ENCODE results near the gene TOM1L2.

TOM1L2 gene

GRCh38 chr17:17846003-17846402 lies 126.2 kb downstream of the TOM1L2 start:
- Histone ChIP-seq H3K27ac (no peak overlapping the region), H3K4me1 (ENCODE audit: low read depth, poor library complexity, severe bottlenecking) (peaks cover 36% of the 10 kb centered on the region), H3K4me2 (no peak overlapping the region), H3K36me3 (ENCODE audit: insufficient read depth) (no peaks in the 10 kb centered on the region), H2AFZ (ENCODE audit: low read depth) (no peak overlapping the region), H3K9ac (no peak overlapping the region), H3K4me3 (IDR thresholded peaks at IDR 0.05; ENCODE audit: insufficient read depth, low read depth, low read length) (no peak overlapping the region), H4K20me1 (ENCODE audit: insufficient read depth) (no peaks in the 10 kb centered on the region), H3K79me2 (ENCODE audit: insufficient read depth, low read depth) (no peaks in the 10 kb centered on the region), H3K27me3 (ENCODE audit: insufficient read depth, low read depth) (no peaks in the 10 kb centered on the region)
- TF ChIP-seq CTCF (conservative IDR thresholded peaks at IDR 0.05; ENCODE audit: low read depth, low read length), result no peak

- Histone ChIP-seq H3K27ac (no peak overlapping the region), H2AFZ (ENCODE audit: low read depth) (no peak overlapping the region), H3K4me2 (no peak overlapping the region), H3K4me1 (ENCODE audit: low read depth, poor library complexity, severe bottlenecking) (peaks cover 35% of the 10 kb centered on the region), H3K79me2 (ENCODE audit: insufficient read depth, low read depth) (no peaks in the 10 kb centered on the region), H3K36me3 (ENCODE audit: insufficient read depth) (no peaks in the 10 kb centered on the region), H3K27me3 (ENCODE audit: insufficient read depth, low read depth) (no peaks in the 10 kb centered on the region), H4K20me1 (ENCODE audit: insufficient read depth) (no peaks in the 10 kb centered on the region), H3K9ac (no peak overlapping the region), H3K4me3 (IDR thresholded peaks at IDR 0.05; ENCODE audit: insufficient read depth, low read depth, low read length) (no peak overlapping the region)
- TF ChIP-seq CTCF (conservative IDR thresholded peaks at IDR 0.05; ENCODE audit: low read depth, low read length), result no peak
Measured at GRCh38 chr17:17845046-17845775, 127.0 kb downstream of the TOM1L2 start.

- Histone ChIP-seq H3K79me2 (ENCODE audit: insufficient read depth, low read depth) (no peaks in the 10 kb centered on the region), H3K9ac (no peak overlapping the region), H3K4me2 (no peak overlapping the region), H2AFZ (ENCODE audit: low read depth) (no peak overlapping the region), H4K20me1 (ENCODE audit: insufficient read depth) (no peaks in the 10 kb centered on the region), H3K36me3 (ENCODE audit: insufficient read depth) (no peaks in the 10 kb centered on the region), H3K4me1 (ENCODE audit: low read depth, poor library complexity, severe bottlenecking) (peaks cover 30% of the 10 kb centered on the region), H3K4me3 (IDR thresholded peaks at IDR 0.05; ENCODE audit: insufficient read depth, low read depth, low read length) (no peak overlapping the region), H3K27ac (no peak overlapping the region), H3K27me3 (ENCODE audit: insufficient read depth, low read depth) (no peaks in the 10 kb centered on the region)
- TF ChIP-seq CTCF (conservative IDR thresholded peaks at IDR 0.05; ENCODE audit: low read depth, low read length), result no peak
Measured at GRCh38 chr17:17844500-17844899, 127.7 kb downstream of the TOM1L2 start.

GRCh38 chr17:17844079-17844478 lies 128.1 kb downstream of the TOM1L2 start:
- no peak overlapping the region for H3K4me3 ChIP-seq (IDR thresholded peaks at IDR 0.05; ENCODE audit: insufficient read depth, low read depth, low read length)
- no peaks in the 10 kb centered on the region for H4K20me1 ChIP-seq (ENCODE audit: insufficient read depth)
- H3K36me3 ChIP-seq (ENCODE audit: insufficient read depth), result no peaks in the 10 kb centered on the region
- peaks cover 30% of the 10 kb centered on the region for H3K4me1 ChIP-seq (ENCODE audit: low read depth, poor library complexity, severe bottlenecking)
- H3K79me2 ChIP-seq (ENCODE audit: insufficient read depth, low read depth), result no peaks in the 10 kb centered on the region
- H2AFZ ChIP-seq (ENCODE audit: low read depth), result no peak overlapping the region
- H3K9ac ChIP-seq, result no peak overlapping the region
- no peak overlapping the region for H3K4me2 ChIP-seq
- no peak for TF ChIP-seq CTCF (conservative IDR thresholded peaks at IDR 0.05; ENCODE audit: low read depth, low read length)
- no peaks in the 10 kb centered on the region for H3K27me3 ChIP-seq (ENCODE audit: insufficient read depth, low read depth)
- H3K27ac ChIP-seq, result no peak overlapping the region
